Peyer's patch (tissue), 4 donors: Measurements from ENCODE around the gene RNF6.

Source experiments
- CTCF ChIP-seq, 6 experiments: fragments of 450-650 bp in 4 of 6; fragments of 200-600 bp in 2 of 6; sonication (generic) in 1 of 6; IDR thresholded peaks; one replicate each; pipeline ENCODE4 v1.5.1; 2017 to 2019; ENCODE audit warnings: antibody characterized with exemption in 6 of 6, mild to moderate bottlenecking in 3 of 6, moderate library complexity in 1 of 6
- POLR2A ChIP-seq, 2 donors: fragments of 450-650 bp; IDR thresholded peaks; one replicate each; pipeline ENCODE4 v1.5.1; 2017; ENCODE audit warnings: antibody characterized with exemption in 2 of 2, mild to moderate bottlenecking in 2 of 2, moderate library complexity in 2 of 2

DNA sequence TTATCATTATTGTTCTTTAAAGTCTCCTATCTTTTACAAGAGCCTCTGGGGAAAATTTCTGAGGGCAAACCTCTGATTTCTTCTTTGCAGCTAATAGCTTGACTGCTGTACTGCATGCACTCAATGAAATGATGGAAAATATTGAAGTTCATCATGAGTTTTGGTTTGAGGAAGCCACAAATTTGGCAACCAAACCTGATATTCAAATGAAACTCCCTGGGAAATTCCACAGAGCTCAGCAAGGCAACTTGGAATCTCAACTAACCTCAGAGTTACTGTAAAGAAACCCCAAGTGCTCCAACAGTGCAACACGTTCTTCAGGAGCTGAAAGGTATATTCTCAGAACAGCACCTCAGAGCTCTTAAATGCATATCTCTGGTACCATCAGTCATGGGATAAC, 14.2 kb upstream of the RNF6 start:
- TF ChIP-seq POLR2A (IDR thresholded peaks at IDR 0.05) (no peak), CTCF (IDR thresholded peaks at IDR 0.05) (no peak)
